Measurements from ENCODE around the gene ABCC12.
"Not testable (repeated sequence)": the region's sequence is repeated elsewhere in the genome, so short reads cannot be mapped to it uniquely, and the experiment has no call there.

ABCC12 gene

DNA sequence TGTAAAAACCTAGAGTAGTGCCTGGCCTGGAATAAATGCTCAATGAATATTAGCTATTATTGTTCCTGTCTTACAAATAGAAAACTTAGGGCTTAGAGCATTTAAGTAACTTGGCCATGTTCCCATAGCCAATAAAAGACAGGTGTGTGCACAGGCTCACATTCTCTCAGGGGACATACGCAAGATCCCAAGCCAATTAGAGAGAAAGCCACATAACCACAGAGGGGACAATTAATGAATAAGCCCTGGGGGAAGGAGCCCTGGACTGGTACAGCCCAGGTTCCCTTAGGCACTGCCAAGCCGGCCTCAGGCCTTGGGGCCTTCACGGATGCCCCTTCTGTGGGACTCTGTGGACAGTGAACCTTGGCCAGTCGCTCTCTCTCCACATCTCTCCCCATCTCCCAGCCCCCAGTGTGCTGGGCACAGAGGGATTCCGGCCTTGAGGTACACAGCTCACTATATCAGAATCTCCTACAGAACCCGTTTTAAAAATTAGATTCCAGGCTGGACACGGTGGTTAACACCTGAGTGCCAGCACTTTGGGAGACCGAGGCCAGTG lies 27.3 kb upstream of the ABCC12 start:
- Histone ChIP-seq H3K4me1 (ENCODE audit: control insufficient read depth, insufficient read depth, low read length) (no peaks in the 10 kb centered on the region), H3K27me3 (ENCODE audit: control insufficient read depth, insufficient read depth, low read length) (no peaks in the 10 kb centered on the region), H3K9ac (ENCODE audit: low read depth, low read length) (no peak overlapping the region), H3K36me3 (ENCODE audit: control insufficient read depth, insufficient read depth, low read length) (no peaks in the 10 kb centered on the region), H3K4me3 (ENCODE audit: low read depth, low read length) (no peak overlapping the region), H3K9me3 (ENCODE audit: control insufficient read depth, insufficient read depth, low read length) (no peaks in the 10 kb centered on the region)

DNA sequence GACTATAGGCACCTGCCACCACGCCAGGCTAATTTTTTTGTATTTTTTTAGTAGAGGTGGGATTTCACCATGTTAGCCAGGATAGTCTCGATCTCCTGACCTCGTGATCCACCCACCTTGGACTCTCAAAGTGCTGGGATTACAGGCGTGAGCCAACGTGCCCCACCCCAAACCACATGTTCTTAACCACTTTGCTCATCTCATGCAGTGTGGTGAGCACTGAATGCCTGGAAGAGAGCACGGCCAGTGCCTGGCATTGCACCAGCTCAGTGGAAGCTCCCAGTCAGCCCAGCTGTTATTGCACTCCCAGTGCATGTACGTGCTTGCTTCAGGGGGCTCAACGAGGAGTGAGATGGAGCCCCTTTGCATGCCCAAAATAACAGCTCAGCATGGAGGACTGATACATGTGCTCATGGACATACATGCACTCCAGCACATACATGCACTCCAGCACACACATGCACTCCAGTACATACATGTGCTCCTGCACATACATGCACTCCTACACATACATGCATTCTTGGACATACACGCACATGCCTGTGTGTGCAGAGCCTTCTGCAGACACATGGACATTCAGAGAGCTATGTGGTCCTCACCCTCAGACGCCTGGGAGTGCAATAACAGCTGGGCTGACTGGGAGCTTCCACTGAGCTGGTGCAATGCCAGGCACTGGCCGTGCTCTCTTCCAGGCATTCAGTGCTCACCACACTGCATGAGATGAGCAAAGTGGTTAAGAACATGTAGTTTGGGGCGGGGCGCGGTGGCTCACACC lies 26.1 kb upstream of the ABCC12 start:
- not testable (repeated sequence) for H3K36me3 ChIP-seq (ENCODE audit: control insufficient read depth, insufficient read depth, low read length); H3K4me3 ChIP-seq (ENCODE audit: low read depth, low read length); H3K27me3 ChIP-seq (ENCODE audit: control insufficient read depth, insufficient read depth, low read length); H3K9me3 ChIP-seq (ENCODE audit: control insufficient read depth, insufficient read depth, low read length); H3K9ac ChIP-seq (ENCODE audit: low read depth, low read length); H3K4me1 ChIP-seq (ENCODE audit: control insufficient read depth, insufficient read depth, low read length)

DNA sequence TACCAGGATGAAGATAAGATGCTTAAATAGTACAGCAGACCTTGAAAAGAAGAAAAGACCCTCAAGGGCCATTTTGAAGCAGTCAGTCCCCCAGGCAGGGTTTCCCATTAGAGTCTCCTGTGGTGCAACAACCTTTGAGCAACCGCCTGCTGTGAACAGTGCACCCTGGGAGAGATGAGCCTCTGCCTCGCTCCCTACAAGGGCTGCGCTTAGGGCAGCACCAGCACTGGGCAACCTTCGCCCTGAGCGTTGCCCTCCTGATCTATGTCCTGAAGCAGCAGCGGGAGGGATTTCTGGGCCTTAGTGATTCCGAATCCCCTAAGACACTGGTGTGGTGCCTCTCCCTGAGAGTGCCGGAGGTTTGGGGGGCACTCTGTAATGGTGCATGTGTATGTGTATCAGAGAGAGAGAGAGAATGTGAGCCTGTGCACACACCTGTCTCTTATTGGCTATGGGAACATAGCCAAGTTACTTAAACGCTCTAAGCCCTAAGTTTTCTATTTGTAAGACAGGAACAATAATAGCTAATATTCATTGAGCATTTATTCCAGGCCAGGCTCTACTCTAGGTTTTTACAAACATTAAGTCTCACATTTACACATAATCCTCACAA lies 25.2 kb upstream of the ABCC12 start:
- no peaks in the 10 kb centered on the region for H3K36me3 ChIP-seq (ENCODE audit: control insufficient read depth, insufficient read depth, low read length)
- H3K9ac ChIP-seq (ENCODE audit: low read depth, low read length) = no peak overlapping the region
- H3K4me3 ChIP-seq (ENCODE audit: low read depth, low read length) = no peak overlapping the region
- H3K9me3 ChIP-seq (ENCODE audit: control insufficient read depth, insufficient read depth, low read length) = no peaks in the 10 kb centered on the region
- H3K27me3 ChIP-seq (ENCODE audit: control insufficient read depth, insufficient read depth, low read length) = no peaks in the 10 kb centered on the region
- no peaks in the 10 kb centered on the region for H3K4me1 ChIP-seq (ENCODE audit: control insufficient read depth, insufficient read depth, low read length)

DNA sequence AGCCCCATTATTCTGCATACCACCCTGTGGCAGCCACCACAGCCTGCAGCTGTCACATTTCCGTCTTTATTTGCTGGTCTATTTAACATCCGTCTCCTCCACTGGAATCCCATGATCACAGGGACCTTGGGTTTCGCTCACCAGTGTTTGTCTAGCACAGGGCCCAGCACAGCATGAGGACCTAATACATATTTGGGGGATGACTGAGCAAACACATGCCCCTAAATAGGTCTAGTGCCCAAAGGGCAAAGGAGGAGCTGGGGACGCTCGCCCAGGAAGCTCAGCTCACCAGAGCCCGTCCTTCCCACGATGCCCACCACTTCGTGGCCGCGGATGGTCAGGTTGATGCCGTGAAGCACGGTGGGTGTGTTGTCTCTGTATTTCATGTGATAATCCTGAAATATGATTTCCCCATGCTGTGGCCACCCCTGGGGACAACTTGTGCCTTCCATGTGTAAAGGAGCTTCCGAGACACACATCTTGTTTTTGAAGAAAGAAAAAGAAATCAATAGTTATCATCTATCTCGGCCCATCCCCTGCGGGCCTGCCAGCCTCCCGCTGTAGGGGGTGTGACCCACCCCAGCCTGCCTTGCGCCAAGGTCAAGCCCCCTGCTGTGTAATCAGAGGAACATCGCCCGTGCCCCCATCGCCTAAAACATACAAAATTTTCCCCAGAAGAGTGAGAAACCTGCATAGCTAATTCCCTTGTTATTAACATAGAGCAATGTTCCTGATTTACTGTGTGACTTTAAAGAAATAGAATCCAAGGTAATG lies 21.0 kb upstream of the ABCC12 start:
- Histone ChIP-seq H3K36me3 (ENCODE audit: control insufficient read depth, insufficient read depth, low read length) (no peaks in the 10 kb centered on the region), H3K4me3 (ENCODE audit: low read depth, low read length) (no peak overlapping the region), H3K27me3 (ENCODE audit: control insufficient read depth, insufficient read depth, low read length) (no peaks in the 10 kb centered on the region), H3K9me3 (ENCODE audit: control insufficient read depth, insufficient read depth, low read length) (no peaks in the 10 kb centered on the region), H3K4me1 (ENCODE audit: control insufficient read depth, insufficient read depth, low read length) (no peaks in the 10 kb centered on the region), H3K9ac (ENCODE audit: low read depth, low read length) (no peak overlapping the region)

DNA sequence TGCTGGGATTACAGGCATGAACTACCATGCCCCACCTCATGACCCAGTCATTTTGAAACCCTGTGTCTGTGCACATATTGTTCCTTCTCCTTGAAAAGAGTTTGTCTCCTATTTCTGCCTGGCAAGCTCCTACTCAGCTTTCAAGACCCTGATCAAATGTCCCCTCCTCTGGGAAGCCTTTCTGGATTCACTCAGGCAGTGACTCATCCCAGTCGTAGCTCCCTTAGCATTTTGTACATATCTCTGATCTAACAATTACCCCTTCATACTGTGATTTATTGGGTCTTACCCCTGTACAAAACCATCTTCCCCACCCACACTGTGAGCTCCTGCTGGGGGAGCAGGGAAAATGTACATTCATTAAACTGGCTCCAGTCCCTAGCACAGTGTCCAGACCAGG lies 18.1 kb upstream of the ABCC12 start:
- Histone ChIP-seq H3K9me3 (ENCODE audit: control insufficient read depth, insufficient read depth, low read length) (no peaks in the 10 kb centered on the region), H3K36me3 (ENCODE audit: control insufficient read depth, insufficient read depth, low read length) (no peaks in the 10 kb centered on the region), H3K4me3 (ENCODE audit: low read depth, low read length) (no peak overlapping the region), H3K4me1 (ENCODE audit: control insufficient read depth, insufficient read depth, low read length) (no peaks in the 10 kb centered on the region), H3K27me3 (ENCODE audit: control insufficient read depth, insufficient read depth, low read length) (no peaks in the 10 kb centered on the region), H3K9ac (ENCODE audit: low read depth, low read length) (peak overlapping the region; percentile 5)

DNA sequence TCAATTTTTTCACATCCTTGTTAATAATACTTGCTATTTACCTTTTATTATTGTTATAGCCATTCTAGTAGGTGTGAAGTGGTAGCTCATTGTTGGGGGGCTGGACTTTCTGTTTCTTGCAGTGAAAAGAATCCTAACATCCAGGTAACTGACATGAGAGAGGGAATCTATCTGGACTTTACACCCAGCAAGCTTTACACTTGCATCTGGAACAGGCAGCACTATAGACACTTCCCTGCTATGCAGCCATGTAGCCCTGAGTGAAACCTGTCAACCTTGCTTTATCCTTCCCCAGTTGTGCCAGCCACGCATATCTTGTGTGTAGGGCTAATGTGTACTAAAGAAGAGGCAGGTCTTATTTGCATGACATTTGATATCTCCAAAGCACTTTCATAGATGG lies 16.9 kb upstream of the ABCC12 start:
- Histone ChIP-seq H3K36me3 (ENCODE audit: control insufficient read depth, insufficient read depth, low read length) (no peaks in the 10 kb centered on the region), H3K4me1 (ENCODE audit: control insufficient read depth, insufficient read depth, low read length) (no peaks in the 10 kb centered on the region), H3K9me3 (ENCODE audit: control insufficient read depth, insufficient read depth, low read length) (no peaks in the 10 kb centered on the region), H3K27me3 (ENCODE audit: control insufficient read depth, insufficient read depth, low read length) (no peaks in the 10 kb centered on the region), H3K4me3 (ENCODE audit: low read depth, low read length) (no peak overlapping the region), H3K9ac (ENCODE audit: low read depth, low read length) (no peak overlapping the region)

DNA sequence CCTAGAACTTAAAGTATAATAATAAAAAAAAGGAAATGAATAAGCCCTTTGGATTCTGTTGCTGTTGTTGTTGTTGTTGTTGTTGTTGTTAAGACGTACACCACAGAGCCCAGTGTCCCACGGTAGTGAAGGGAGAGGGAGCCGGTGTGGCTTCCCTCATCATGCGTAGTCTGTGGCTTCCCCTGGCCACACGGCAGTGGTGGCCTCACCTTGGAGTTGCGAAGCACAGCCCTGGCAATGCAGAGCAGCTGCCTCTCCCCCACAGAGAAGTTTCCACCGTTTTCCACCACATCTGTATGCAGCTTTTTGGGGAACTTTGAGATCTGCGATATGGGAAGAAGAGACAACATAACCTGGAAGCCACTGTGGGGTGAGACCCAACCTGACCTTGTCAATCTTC lies 14.1 kb upstream of the ABCC12 start:
- H3K36me3 ChIP-seq (ENCODE audit: control insufficient read depth, insufficient read depth, low read length) = no peaks in the 10 kb centered on the region
- peaks cover 6% of the 10 kb centered on the region for H3K4me1 ChIP-seq (ENCODE audit: control insufficient read depth, insufficient read depth, low read length)
- H3K9ac ChIP-seq (ENCODE audit: low read depth, low read length) = no peak overlapping the region
- H3K4me3 ChIP-seq (ENCODE audit: low read depth, low read length) = no peak overlapping the region
- no peaks in the 10 kb centered on the region for H3K9me3 ChIP-seq (ENCODE audit: control insufficient read depth, insufficient read depth, low read length)
- H3K27me3 ChIP-seq (ENCODE audit: control insufficient read depth, insufficient read depth, low read length) = no peaks in the 10 kb centered on the region

DNA sequence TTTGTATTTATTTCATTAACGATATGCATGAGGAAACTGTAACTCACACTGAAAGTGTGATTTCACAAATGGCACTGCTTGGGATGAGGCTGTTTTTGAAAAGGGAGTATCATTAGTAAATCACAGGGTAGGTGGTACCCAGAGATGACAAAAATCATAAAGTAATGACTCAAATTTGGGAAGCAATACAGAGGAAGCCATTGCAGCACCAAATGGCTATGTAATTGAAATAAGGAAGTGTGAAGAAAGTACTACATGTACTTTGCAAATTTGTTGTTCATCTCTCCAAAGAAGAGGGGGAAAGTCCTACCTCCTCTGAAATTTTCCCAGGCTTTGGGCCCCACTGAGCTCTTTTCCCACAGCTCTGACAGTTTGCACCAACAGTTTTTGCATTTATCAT lies 12.3 kb upstream of the ABCC12 start:
- Histone ChIP-seq H3K9ac (ENCODE audit: low read depth, low read length) (no peak overlapping the region), H3K4me3 (ENCODE audit: low read depth, low read length) (no peak overlapping the region), H3K27me3 (ENCODE audit: control insufficient read depth, insufficient read depth, low read length) (no peaks in the 10 kb centered on the region)

DNA sequence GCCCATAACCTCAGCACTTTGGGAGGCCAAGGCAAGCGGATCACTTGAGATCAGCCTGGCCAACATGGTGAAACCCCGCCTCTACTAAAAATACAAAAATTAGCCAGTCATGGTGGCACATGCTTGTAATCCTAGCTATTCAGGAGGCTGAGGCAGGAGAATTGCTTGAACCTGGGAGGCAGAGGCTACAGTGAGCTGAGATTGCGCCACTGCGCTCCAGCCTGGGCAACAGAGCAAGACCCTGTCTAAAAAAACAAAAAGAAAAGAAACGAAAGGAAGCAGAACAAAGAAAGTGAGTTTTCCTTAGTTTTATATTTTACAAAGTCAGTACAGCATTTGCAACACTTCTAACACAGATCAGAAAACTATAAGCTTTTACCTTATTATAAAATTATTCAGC lies 10.8 kb upstream of the ABCC12 start:
- not testable (repeated sequence) for H3K36me3 ChIP-seq (ENCODE audit: control insufficient read depth, insufficient read depth, low read length); H3K4me1 ChIP-seq (ENCODE audit: control insufficient read depth, insufficient read depth, low read length); H3K4me3 ChIP-seq (ENCODE audit: low read depth, low read length); H3K9me3 ChIP-seq (ENCODE audit: control insufficient read depth, insufficient read depth, low read length); H3K27me3 ChIP-seq (ENCODE audit: control insufficient read depth, insufficient read depth, low read length); H3K9ac ChIP-seq (ENCODE audit: low read depth, low read length)

More for the DNA sequence above, 12.3 kb upstream of the ABCC12 start:
- Histone ChIP-seq H3K36me3 (ENCODE audit: control insufficient read depth, insufficient read depth, low read length) (no peaks in the 10 kb centered on the region), H3K9me3 (ENCODE audit: control insufficient read depth, insufficient read depth, low read length) (no peaks in the 10 kb centered on the region), H3K4me1 (ENCODE audit: control insufficient read depth, insufficient read depth, low read length) (peaks cover 6% of the 10 kb centered on the region)

DNA sequence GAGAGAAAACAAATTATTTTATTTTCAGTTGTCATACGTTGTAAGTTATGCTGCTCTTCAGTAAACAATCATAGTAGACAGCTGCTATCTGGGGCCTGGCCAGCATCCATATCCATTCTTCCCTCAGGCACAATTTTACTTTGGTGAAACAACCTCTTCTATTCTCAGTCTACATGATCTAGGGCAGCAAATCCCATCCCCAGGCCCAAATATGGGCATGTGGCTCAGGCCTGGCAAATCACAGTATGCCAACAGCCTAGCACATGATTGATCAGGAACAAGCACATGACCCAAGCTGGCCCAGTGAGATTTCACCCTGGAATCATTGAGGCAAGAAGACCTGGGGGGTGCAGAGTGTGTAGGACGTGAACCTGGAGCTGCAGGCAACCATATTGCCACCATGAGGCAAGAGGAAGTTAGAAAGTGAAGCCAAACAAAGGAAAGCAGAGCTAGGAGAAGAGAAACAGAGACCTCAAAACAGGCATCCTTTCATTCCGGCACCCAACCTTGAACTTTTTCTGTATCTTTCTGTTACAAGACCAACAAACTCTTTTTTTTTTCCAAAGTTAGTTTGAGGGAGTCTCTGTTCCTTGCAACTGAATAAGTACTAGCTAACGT lies 10.3 kb upstream of the ABCC12 start:
- Histone ChIP-seq H3K36me3 (ENCODE audit: control insufficient read depth, insufficient read depth, low read length) (no peaks in the 10 kb centered on the region), H3K9ac (ENCODE audit: low read depth, low read length) (no peak overlapping the region), H3K9me3 (ENCODE audit: control insufficient read depth, insufficient read depth, low read length) (no peaks in the 10 kb centered on the region), H3K27me3 (ENCODE audit: control insufficient read depth, insufficient read depth, low read length) (no peaks in the 10 kb centered on the region), H3K4me3 (ENCODE audit: low read depth, low read length) (no peak overlapping the region), H3K4me1 (ENCODE audit: control insufficient read depth, insufficient read depth, low read length) (peaks cover 6% of the 10 kb centered on the region)

DNA sequence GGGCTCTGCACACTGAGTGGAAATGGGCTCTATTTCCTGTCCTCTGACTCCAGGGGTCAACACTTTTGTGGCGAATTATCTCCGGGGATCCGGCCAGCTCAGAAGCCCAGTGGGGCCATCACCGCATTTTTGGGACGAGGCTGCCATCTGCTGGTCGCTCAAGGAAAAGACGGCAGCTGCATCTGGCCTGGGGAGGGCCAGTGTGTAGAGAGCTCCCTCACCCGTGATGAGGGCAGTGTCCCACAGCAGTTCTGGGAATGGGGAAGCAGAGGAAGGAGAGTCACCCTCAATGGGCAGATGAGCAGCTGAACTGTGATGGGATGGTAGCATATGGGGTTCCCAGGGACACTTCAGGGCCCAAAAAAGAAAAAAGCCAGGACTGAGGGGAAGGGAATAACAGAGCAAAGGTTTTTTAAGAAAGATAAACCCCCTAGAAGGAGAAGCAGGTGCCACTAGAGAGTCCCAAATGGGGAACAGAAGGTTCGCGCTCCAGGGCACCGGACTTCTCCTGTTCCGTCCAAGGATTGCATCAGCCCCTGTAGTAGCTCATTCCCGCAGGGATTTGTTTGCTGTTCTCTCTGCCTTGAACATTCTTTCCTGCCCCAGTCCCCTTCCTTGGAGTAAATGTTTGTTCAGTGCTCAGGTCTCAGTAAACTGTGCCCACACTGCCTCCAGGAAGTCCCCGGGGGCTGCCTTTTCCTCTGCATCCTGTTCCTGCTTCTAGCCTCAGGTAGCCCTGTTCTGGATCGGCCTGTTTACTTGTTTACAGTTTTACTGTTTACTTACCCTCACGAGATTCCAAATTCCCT lies 9.3 kb upstream of the ABCC12 start:
- no peak overlapping the region for H3K4me3 ChIP-seq (ENCODE audit: low read depth, low read length)
- H3K4me1 ChIP-seq (ENCODE audit: control insufficient read depth, insufficient read depth, low read length) = peaks cover 6% of the 10 kb centered on the region
- no peaks in the 10 kb centered on the region for H3K9me3 ChIP-seq (ENCODE audit: control insufficient read depth, insufficient read depth, low read length)
- no peaks in the 10 kb centered on the region for H3K36me3 ChIP-seq (ENCODE audit: control insufficient read depth, insufficient read depth, low read length)
- H3K9ac ChIP-seq (ENCODE audit: low read depth, low read length) = peak overlapping the region; percentile 1
- no peaks in the 10 kb centered on the region for H3K27me3 ChIP-seq (ENCODE audit: control insufficient read depth, insufficient read depth, low read length)
